Sigmoid colon (tissue), 7 donors: ENCODE data around the gene TMED1. TPM values are rescaled to one million over a fixed set of nuclear protein-coding genes. Genes with fewer than 3 reads are reported as not detected.

Source experiments
- DNase-seq: peaks from one replicate; pipeline ENCODE4 v3.0.0-alpha.2; 2019
- H3K27ac ChIP-seq, 4 donors: fragments of 200-600 bp; sonication (generic); one replicate each; pipeline ENCODE4 v1.5.1; 2016 to 2019; ENCODE audit warnings: mild to moderate bottlenecking in 1 of 4
- H3K27me3 ChIP-seq, 3 donors: fragments of 200-600 bp; sonication (generic); one replicate each; pipeline ENCODE4 v1.5.1; 2019; ENCODE audit warnings: mild to moderate bottlenecking in 1 of 3
- H3K36me3 ChIP-seq, 4 donors: fragments of 200-600 bp; sonication (generic); one replicate each; pipeline ENCODE4 v1.5.1; 2016 to 2019
- H3K4me1 ChIP-seq, 4 donors: fragments of 200-600 bp; sonication (generic); one replicate each; pipeline ENCODE4 v1.5.1; 2017 to 2019
- H3K4me3 ChIP-seq, 4 donors: fragments of 200-600 bp; sonication (generic); one replicate each; pipeline ENCODE4 v1.5.1; 2017 to 2019; ENCODE audit warnings: mild to moderate bottlenecking in 2 of 4, moderate library complexity in 1 of 4
- H3K9me3 ChIP-seq, 4 donors: fragments of 200-600 bp in 3 of 4; sonication (generic) in 3 of 4; one replicate each; pipeline versions ENCODE4 v1.5.1 to v1.6.1; 2013 to 2019
- CTCF ChIP-seq, 4 experiments: fragments of 450-650 bp in 3 of 4; fragments of 200-600 bp in 1 of 4; IDR thresholded peaks; one replicate each; pipeline ENCODE4 v1.5.1; 2016 to 2019; ENCODE audit warnings: antibody characterized with exemption in 4 of 4, mild to moderate bottlenecking in 3 of 4, moderate library complexity in 2 of 4
- EP300 ChIP-seq, 4 donors: sonication (generic); formaldehyde crosslinking; IDR thresholded peaks; one replicate each; pipeline ENCODE4 v1.6.1; 2017; ENCODE audit warnings: antibody characterized with exemption in 4 of 4
- POLR2A ChIP-seq, 2 donors: fragments of 450-650 bp; IDR thresholded peaks; one replicate each; pipeline ENCODE4 v1.6.1; 2016; ENCODE audit warnings: antibody characterized with exemption in 2 of 2, mild to moderate bottlenecking in 2 of 2, moderate library complexity in 2 of 2
- POLR2AphosphoS5 ChIP-seq, 4 donors: sonication (generic); formaldehyde crosslinking; IDR thresholded peaks; one replicate each; pipeline ENCODE4 v1.6.1; 2017; ENCODE audit warnings: antibody characterized with exemption in 4 of 4
- WGBS, 2 donors: extraction: QIAGEN DNeasy Blood & Tissue Kit; methylation state at CpG; one replicate each; pipeline ENCODE4 v1.1.7; 2013; 5-methylcytosine and 5-hydroxymethylcytosine counted together
- intact Hi-C: fragments of 100-400 bp; cut with DNase I; formaldehyde crosslinking; loops from one replicate; pipeline ENCODE4 v1.15.1; 2023
- polyA plus RNA-seq, 3 donors: library from polyadenylated mRNA; stranded (reverse); fragments of 200-250 nt; gene quantifications; one replicate each; pipeline ENCODE4 v1.2.3, GENCODE V29; 2013
- total RNA-seq, 4 donors: library from RNA; depleted of rRNA; stranded (reverse); fragments of >200 nt; gene quantifications; one replicate each; pipeline ENCODE4 v1.1.0, GENCODE V29; 2016
- donor health status: healthy with polysubstance abuse.
- donor health status: Bipolar disorder and iron deficiency.
- donor health status: healthy.

TMED1 gene
- total and polyA plus RNA-seq, 7 donors = 10.8 to 35.3 (median 21.8) TPM

- no peak overlapping the region for H3K27ac ChIP-seq
- WGBS, 2 donors = 94% methylated on average over 26 of the region's 26 CpGs
- DNase-seq = no peak
- H3K36me3 ChIP-seq = peaks cover 17 to 96% (median 48%) of the 10 kb centered on the region in 4 donors
- no peaks in the 10 kb centered on the region for H3K4me1 ChIP-seq
- intact Hi-C loops = no loop called here
- no peaks in the 10 kb centered on the region for H3K9me3 ChIP-seq
- TF ChIP-seq POLR2AphosphoS5 (IDR thresholded peaks at IDR 0.05) = no peak
- H3K4me3 ChIP-seq = no peak overlapping the region
- no peaks in the 10 kb centered on the region for H3K27me3 ChIP-seq
Observed at GRCh38 chr19:10828981-10829821, 6.8 kb downstream of the TMED1 start.

- H3K9me3 ChIP-seq = no peaks in the 10 kb centered on the region
- H3K27me3 ChIP-seq = no peaks in the 10 kb centered on the region
- DNase-seq = no peak
- H3K36me3 ChIP-seq = peaks cover 26 to 98% (median 52%) of the 10 kb centered on the region in 4 donors
- TF ChIP-seq POLR2A (IDR thresholded peaks at IDR 0.05) = no peak
- TF ChIP-seq CTCF (IDR thresholded peaks at IDR 0.05) = no peak
- no peak for TF ChIP-seq EP300 (IDR thresholded peaks at IDR 0.05)
- no peak for TF ChIP-seq POLR2AphosphoS5 (IDR thresholded peaks at IDR 0.05)
- H3K4me3 ChIP-seq = no peak overlapping the region
- no peaks in the 10 kb centered on the region for H3K4me1 ChIP-seq
- no peak overlapping the region for H3K27ac ChIP-seq
- WGBS, 2 donors = 89 to 94% methylated on average over 6 of the region's 6 CpGs
- intact Hi-C loops = no loop called here
Observed at GRCh38 chr19:10826846-10827245, 9.2 kb downstream of the TMED1 start.

- no peak for DNase-seq
- H3K4me1 ChIP-seq = no peaks in the 10 kb centered on the region
- H3K9me3 ChIP-seq = no peaks in the 10 kb centered on the region
- intact Hi-C loops = no loop called here
- H3K27ac ChIP-seq = no peak overlapping the region
- TF ChIP-seq EP300 (IDR thresholded peaks at IDR 0.05) (no peak), POLR2A (IDR thresholded peaks at IDR 0.05) (no peak), CTCF (IDR thresholded peaks at IDR 0.05) (no peak), POLR2AphosphoS5 (IDR thresholded peaks at IDR 0.05) (no peak)
- H3K4me3 ChIP-seq = no peak overlapping the region
- H3K27me3 ChIP-seq = no peaks in the 10 kb centered on the region
- peaks cover 26 to 98% (median 56%) of the 10 kb centered on the region in 4 donors for H3K36me3 ChIP-seq
- 86 to 93% methylated on average over 7 of the region's 7 CpGs for WGBS, 2 donors
Observed at GRCh38 chr19:10826231-10826630, 9.8 kb downstream of the TMED1 start.

GRCh38 chr19:10823690-10824089 is 12.3 kb downstream of the TMED1 start:
- intact Hi-C loops = no loop called here
- Histone ChIP-seq H3K4me3 (no peak overlapping the region), H3K4me1 (no peaks in the 10 kb centered on the region), H3K27ac (no peak overlapping the region), H3K27me3 (no peaks in the 10 kb centered on the region), H3K36me3 (peaks cover 37 to 93% (median 58%) of the 10 kb centered on the region in 4 donors), H3K9me3 (no peaks in the 10 kb centered on the region)
- 94 to 95% methylated on average over 12 of the region's 12 CpGs for WGBS, 2 donors
- TF ChIP-seq EP300 (IDR thresholded peaks at IDR 0.05) (no peak), CTCF (IDR thresholded peaks at IDR 0.05) (no peak), POLR2A (IDR thresholded peaks at IDR 0.05) (no peak), POLR2AphosphoS5 (IDR thresholded peaks at IDR 0.05) (no peak)
- DNase-seq = no peak

GRCh38 chr19:10820173-10820572 is 15.8 kb downstream of the TMED1 start:
- Histone ChIP-seq H3K4me1 (peaks cover 0 to 22% (median 13%) of the 10 kb centered on the region in 4 donors), H3K36me3 (peaks cover 30 to 69% (median 39%) of the 10 kb centered on the region in 4 donors), H3K9me3 (no peaks in the 10 kb centered on the region), H3K4me3 (no peak overlapping the region), H3K27ac (no peak overlapping the region), H3K27me3 (no peaks in the 10 kb centered on the region)
- TF ChIP-seq POLR2A (IDR thresholded peaks at IDR 0.05) (no peak), EP300 (IDR thresholded peaks at IDR 0.05) (no peak), POLR2AphosphoS5 (IDR thresholded peaks at IDR 0.05) (no peak), CTCF (IDR thresholded peaks at IDR 0.05) (no peak)
- DNase-seq = no peak
- intact Hi-C loops = no loop called here
- 92 to 94% methylated on average over 7 of the region's 7 CpGs for WGBS, 2 donors
